ENCODE data around the gene TSPAN9.

DNA sequence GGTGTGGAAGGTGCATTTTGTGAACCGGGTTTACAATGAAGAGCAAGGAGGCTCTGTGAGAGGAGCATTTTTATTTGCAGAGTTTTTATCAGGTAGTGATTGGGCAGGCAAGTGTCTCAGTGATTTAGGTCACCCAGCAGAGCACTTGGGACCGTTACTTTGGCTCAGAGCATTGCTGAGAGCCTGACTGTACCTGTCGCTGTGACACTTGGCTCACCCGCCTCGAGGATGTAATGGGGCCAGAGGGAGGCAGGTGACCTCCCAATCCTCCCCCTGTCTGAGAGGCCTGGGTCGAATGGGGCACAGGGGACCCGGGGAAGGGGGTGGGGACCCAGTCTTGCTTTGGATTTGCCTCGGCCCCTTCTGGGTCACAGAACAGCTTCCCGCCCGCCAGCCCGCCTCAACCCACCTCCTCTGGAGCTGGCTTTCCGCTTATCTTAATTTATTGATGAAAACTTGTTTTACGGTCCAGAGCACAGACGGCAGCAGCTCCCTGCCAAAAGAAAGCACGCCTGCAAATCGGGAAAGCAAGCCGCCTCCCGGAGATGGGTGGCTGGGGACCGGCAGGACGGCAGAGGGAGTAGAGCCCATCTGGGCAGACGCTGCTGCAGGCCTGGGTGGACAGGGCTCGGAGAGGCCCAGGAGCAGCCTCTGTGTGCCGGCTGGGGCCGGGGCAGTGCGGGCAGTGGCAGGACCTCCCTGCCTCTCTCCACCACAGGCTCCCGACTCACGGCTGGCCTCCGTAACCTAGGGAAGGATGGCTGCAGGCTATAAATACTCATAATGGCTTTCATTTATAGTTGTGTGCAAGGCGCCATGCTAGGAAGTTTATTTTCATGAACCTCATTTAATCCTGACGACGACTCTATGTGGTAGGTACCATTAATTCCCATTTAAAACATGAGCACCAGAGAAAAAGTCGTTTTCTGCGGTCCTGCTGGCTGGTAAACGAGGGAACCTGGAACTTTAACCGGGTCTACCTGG lies 187.1 kb downstream of the TSPAN9 start:
- TF ChIP-seq, protein P1, sequence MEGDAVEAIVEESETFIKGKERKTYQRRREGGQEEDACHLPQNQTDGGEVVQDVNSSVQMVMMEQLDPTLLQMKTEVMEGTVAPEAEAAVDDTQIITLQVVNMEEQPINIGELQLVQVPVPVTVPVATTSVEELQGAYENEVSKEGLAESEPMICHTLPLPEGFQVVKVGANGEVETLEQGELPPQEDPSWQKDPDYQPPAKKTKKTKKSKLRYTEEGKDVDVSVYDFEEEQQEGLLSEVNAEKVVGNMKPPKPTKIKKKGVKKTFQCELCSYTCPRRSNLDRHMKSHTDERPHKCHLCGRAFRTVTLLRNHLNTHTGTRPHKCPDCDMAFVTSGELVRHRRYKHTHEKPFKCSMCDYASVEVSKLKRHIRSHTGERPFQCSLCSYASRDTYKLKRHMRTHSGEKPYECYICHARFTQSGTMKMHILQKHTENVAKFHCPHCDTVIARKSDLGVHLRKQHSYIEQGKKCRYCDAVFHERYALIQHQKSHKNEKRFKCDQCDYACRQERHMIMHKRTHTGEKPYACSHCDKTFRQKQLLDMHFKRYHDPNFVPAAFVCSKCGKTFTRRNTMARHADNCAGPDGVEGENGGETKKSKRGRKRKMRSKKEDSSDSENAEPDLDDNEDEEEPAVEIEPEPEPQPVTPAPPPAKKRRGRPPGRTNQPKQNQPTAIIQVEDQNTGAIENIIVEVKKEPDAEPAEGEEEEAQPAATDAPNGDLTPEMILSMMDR (IDR thresholded peaks at IDR 0.05): no peak
- no peak for TF ChIP-seq EZH2 (IDR thresholded peaks at IDR 0.05)
